Stimulated activated CD4-positive, alpha-beta T cell treated with anti-CD3 and anti-CD28 coated beads, Interleukin-4, amount 100 ng/mL, for 48 hours (primary cell): ENCODE measurements around the gene PLXND1.

Source experiments
- DNase-seq, 2 donors: peaks; one replicate each; pipeline ENCODE4 v3.0.0-alpha.2; 2020; ENCODE audit warnings: low read depth in 2 of 2

PLXND1 gene

GRCh38 chr3:129563850-129564535 is 42.5 kb downstream of the PLXND1 start:
- no peak for DNase-seq

GRCh38 chr3:129563332-129563731 is 43.1 kb downstream of the PLXND1 start:
- no peak for DNase-seq

- no peak for DNase-seq
Observed at GRCh38 chr3:129562803-129563202, 43.7 kb downstream of the PLXND1 start.

GRCh38 chr3:129561619-129562248 is 44.7 kb downstream of the PLXND1 start:
- DNase-seq: no peak

GRCh38 chr3:129560911-129561594 is 45.4 kb downstream of the PLXND1 start:
- no peak for DNase-seq

GRCh38 chr3:129560269-129560787 is 46.1 kb downstream of the PLXND1 start:
- DNase-seq: no peak

- no peak for DNase-seq
Observed at GRCh38 chr3:129559565-129560079, 46.9 kb downstream of the PLXND1 start.

GRCh38 chr3:129558772-129559564 is 47.5 kb downstream of the PLXND1 start:
- DNase-seq: no peak

- DNase-seq: no peak
Observed at GRCh38 chr3:129558081-129558771, 48.2 kb downstream of the PLXND1 start.

GRCh38 chr3:129557548-129557894 is 49.0 kb downstream of the PLXND1 start:
- DNase-seq: no peak

- no peak for DNase-seq
Observed at GRCh38 chr3:129556890-129557547, 49.5 kb downstream of the PLXND1 start.

- DNase-seq: no peak
Observed at GRCh38 chr3:129556358-129556695, 50.1 kb downstream of the PLXND1 start.

GRCh38 chr3:129555616-129556357 is 50.7 kb downstream of the PLXND1 start:
- no peak for DNase-seq

- DNase-seq: no peak
Observed at GRCh38 chr3:129555153-129555550, 51.3 kb downstream of the PLXND1 start.

- no peak for DNase-seq
Observed at GRCh38 chr3:129554356-129555152, 51.9 kb downstream of the PLXND1 start.

- peak in 1 of 2 donors; percentile 13 for DNase-seq
Observed at GRCh38 chr3:129553719-129554118, 52.8 kb downstream of the PLXND1 start.

- DNase-seq: no peak
Observed at GRCh38 chr3:129553171-129553570, 53.3 kb downstream of the PLXND1 start.

- DNase-seq: no peak
Observed at GRCh38 chr3:129552287-129553050, 54.0 kb downstream of the PLXND1 start.
